Tibial nerve (tissue), 4 donors: ENCODE measurements around the gene SMTNL1.

ENCODE experiments used
- EP300 ChIP-seq, 2 donors: sonication (generic); formaldehyde crosslinking; IDR thresholded peaks; one replicate each; pipeline ENCODE4 v1.6.1; 2017; ENCODE audit warnings: antibody characterized with exemption in 2 of 2, mild to moderate bottlenecking in 1 of 2
- TF ChIP-seq, protein P1 (sequence below), 5 experiments: fragments of 200-600 bp in 3 of 5; fragments of 450-650 bp in 2 of 5; sonication (generic) in 3 of 5; IDR thresholded peaks; one replicate each; pipeline ENCODE4 v1.5.1; 2016 to 2019; ENCODE audit warnings: antibody characterized with exemption in 5 of 5, mild to moderate bottlenecking in 3 of 5, moderate library complexity in 2 of 5

DNA sequence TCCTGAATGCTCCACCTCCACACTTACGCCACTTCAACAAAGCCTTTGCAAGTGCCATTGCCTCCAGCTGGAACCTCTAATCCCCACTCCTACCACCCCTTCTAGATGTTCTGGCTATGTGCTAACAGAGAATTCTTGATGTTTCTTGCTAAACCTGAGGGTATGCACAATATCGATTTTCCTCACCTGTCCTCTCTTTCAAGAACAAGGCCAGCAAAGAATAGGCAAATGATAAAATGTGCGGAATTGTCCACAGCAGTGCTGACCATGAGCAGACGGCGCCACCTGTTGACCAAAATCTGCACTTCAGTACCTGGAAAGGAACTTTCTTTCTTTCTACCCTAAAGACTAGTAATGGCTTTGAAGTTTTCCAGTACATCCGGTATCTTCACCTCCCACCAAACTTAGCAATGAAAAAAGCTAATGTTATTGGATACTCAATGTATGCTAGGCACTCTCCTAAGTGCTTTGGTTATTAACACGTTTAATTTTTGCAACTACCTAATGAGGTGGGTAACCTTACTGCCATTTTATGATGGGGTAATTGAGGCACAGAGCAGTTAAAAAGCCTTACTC is 10.3 kb upstream of the SMTNL1 start:
- TF ChIP-seq EP300 (IDR thresholded peaks at IDR 0.05), result peak in 1 of 2 donors; percentile 36
- TF ChIP-seq, protein P1, sequence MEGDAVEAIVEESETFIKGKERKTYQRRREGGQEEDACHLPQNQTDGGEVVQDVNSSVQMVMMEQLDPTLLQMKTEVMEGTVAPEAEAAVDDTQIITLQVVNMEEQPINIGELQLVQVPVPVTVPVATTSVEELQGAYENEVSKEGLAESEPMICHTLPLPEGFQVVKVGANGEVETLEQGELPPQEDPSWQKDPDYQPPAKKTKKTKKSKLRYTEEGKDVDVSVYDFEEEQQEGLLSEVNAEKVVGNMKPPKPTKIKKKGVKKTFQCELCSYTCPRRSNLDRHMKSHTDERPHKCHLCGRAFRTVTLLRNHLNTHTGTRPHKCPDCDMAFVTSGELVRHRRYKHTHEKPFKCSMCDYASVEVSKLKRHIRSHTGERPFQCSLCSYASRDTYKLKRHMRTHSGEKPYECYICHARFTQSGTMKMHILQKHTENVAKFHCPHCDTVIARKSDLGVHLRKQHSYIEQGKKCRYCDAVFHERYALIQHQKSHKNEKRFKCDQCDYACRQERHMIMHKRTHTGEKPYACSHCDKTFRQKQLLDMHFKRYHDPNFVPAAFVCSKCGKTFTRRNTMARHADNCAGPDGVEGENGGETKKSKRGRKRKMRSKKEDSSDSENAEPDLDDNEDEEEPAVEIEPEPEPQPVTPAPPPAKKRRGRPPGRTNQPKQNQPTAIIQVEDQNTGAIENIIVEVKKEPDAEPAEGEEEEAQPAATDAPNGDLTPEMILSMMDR (IDR thresholded peaks at IDR 0.05), result peak; percentile 85 to 91 (median 87)
